Stimulated activated CD4-positive, alpha-beta T cell treated with anti-CD3 and anti-CD28 coated beads, Interleukin-1b, Interleukin-23, amount 100 ng/mL, for 24 hours (primary cell): Measurements from ENCODE around the gene ALOX5AP.

ENCODE experiments used
- DNase-seq, 4 experiments: peaks; one replicate each; pipeline ENCODE4 v3.0.0-alpha.2; 2020; ENCODE audit warnings: low read depth in 4 of 4, low spot score in 1 of 4

Gene ALOX5AP

GRCh38 chr13:30714629-30715371 is 20.5 kb upstream of the ALOX5AP start:
- no peak for DNase-seq

GRCh38 chr13:30715372-30715756 is 20.0 kb upstream of the ALOX5AP start:
- no peak for DNase-seq

- DNase-seq, result no peak
Measured at GRCh38 chr13:30715837-30716236, 19.5 kb upstream of the ALOX5AP start.

GRCh38 chr13:30718661-30719524 is 16.4 kb upstream of the ALOX5AP start:
- DNase-seq, result no peak

- DNase-seq, result no peak
Measured at GRCh38 chr13:30719525-30719914, 15.8 kb upstream of the ALOX5AP start.

- DNase-seq, result no peak
Measured at GRCh38 chr13:30720172-30720869, 15.0 kb upstream of the ALOX5AP start.

GRCh38 chr13:30721936-30722335 is 13.4 kb upstream of the ALOX5AP start:
- DNase-seq, result no peak

GRCh38 chr13:30722361-30722760 is 13.0 kb upstream of the ALOX5AP start:
- DNase-seq, result no peak

- no peak for DNase-seq
Measured at GRCh38 chr13:30724778-30725177, 10.6 kb upstream of the ALOX5AP start.

GRCh38 chr13:30725326-30726085 is 9.8 kb upstream of the ALOX5AP start:
- DNase-seq, result no peak

GRCh38 chr13:30726192-30726591 is 9.2 kb upstream of the ALOX5AP start:
- no peak for DNase-seq

GRCh38 chr13:30727491-30728355 is 7.6 kb upstream of the ALOX5AP start:
- DNase-seq, result no peak

- DNase-seq, result no peak
Measured at GRCh38 chr13:30729801-30730200, 5.5 kb upstream of the ALOX5AP start.

- no peak for DNase-seq
Measured at GRCh38 chr13:30730526-30730925, 4.8 kb upstream of the ALOX5AP start.

GRCh38 chr13:30731361-30732045 is 3.8 kb upstream of the ALOX5AP start:
- DNase-seq, result no peak

GRCh38 chr13:30732046-30732390 is 3.3 kb upstream of the ALOX5AP start:
- DNase-seq, result no peak

- no peak for DNase-seq
Measured at GRCh38 chr13:30734439-30734838, 904 bp upstream of the ALOX5AP start.

- no peak for DNase-seq
Measured at GRCh38 chr13:30735872-30736175, 481 bp downstream of the ALOX5AP start.

GRCh38 chr13:30736461-30737320 is 1.3 kb downstream of the ALOX5AP start:
- no peak for DNase-seq
